GM18951 (cell line): ENCODE results near the gene MACO1.
"Not testable (repeated sequence)": the region's sequence is repeated elsewhere in the genome, so short reads cannot be mapped to it uniquely, and the experiment has no call there.

Experiments used
- POLR2A ChIP-seq: IDR thresholded peaks from 4 replicates; pipeline ENCODE4 v1.6.1; 2011; ENCODE audit warnings: mild to moderate bottlenecking; ENCODE audit not compliant: insufficient read length, insufficient read depth; ENCODE audit errors: extremely low read depth
- in situ Hi-C: fragments of 300-500 bp; cut with MboI; formaldehyde crosslinking; loops from one replicate; pipeline ENCODE4 v1.12.0; 2022; ENCODE audit warnings: low sequenced_read_pairs, mixed read lengths, inconsistent platforms; ENCODE audit not compliant: unreplicated experiment

Gene MACO1

GRCh38 chr1:25505656-25506385 lies 75.1 kb downstream of the MACO1 start:
- in situ Hi-C loops = no loop called here
- no peak for TF ChIP-seq POLR2A

- in situ Hi-C loops = not testable (repeated sequence)
Measured at GRCh38 chr1:25506566-25507463, 76.1 kb downstream of the MACO1 start.

GRCh38 chr1:25513666-25514065 lies 83.0 kb downstream of the MACO1 start:
- in situ Hi-C loops = no loop called here

GRCh38 chr1:25515033-25515432 lies 84.3 kb downstream of the MACO1 start:
- TF ChIP-seq POLR2A = no peak
- in situ Hi-C loops = no loop called here

More at GRCh38 chr1:25513666-25514065, 83.0 kb downstream of the MACO1 start:
- no peak for TF ChIP-seq POLR2A

GRCh38 chr1:25516686-25517085 lies 86.0 kb downstream of the MACO1 start:
- in situ Hi-C loops = no loop called here

GRCh38 chr1:25517476-25518394 lies 87.0 kb downstream of the MACO1 start:
- in situ Hi-C loops = no loop called here
- no peak for TF ChIP-seq POLR2A

More at GRCh38 chr1:25516686-25517085, 86.0 kb downstream of the MACO1 start:
- no peak for TF ChIP-seq POLR2A

- in situ Hi-C loops = no loop called here
Measured at GRCh38 chr1:25519624-25520023, 88.9 kb downstream of the MACO1 start.

GRCh38 chr1:25520446-25521061 lies 89.9 kb downstream of the MACO1 start:
- in situ Hi-C loops = no loop called here
- TF ChIP-seq POLR2A = no peak

More at GRCh38 chr1:25519624-25520023, 88.9 kb downstream of the MACO1 start:
- no peak for TF ChIP-seq POLR2A

- no peak for TF ChIP-seq POLR2A
- in situ Hi-C loops = no loop called here
Measured at GRCh38 chr1:25522031-25522655, 91.4 kb downstream of the MACO1 start.

GRCh38 chr1:25523542-25523941 lies 92.8 kb downstream of the MACO1 start:
- in situ Hi-C loops = no loop called here
- no peak for TF ChIP-seq POLR2A

GRCh38 chr1:25524568-25525360 lies 94.1 kb downstream of the MACO1 start:
- TF ChIP-seq POLR2A = no peak
- in situ Hi-C loops = no loop called here
